GM12891 (cell line): ENCODE measurements around the gene FIZ1.

ENCODE experiments used
- POLR2A ChIP-seq: IDR thresholded peaks from 2 replicates; pipeline ENCODE4 v1.6.1; 2011; ENCODE audit warnings: low read depth, low read length, control low read depth
- POLR2AphosphoS5 ChIP-seq: IDR thresholded peaks from 2 replicates; pipeline ENCODE4 v1.6.1; 2011; ENCODE audit warnings: low read depth, low read length, control low read depth
- SPI1 ChIP-seq: IDR thresholded peaks from 2 replicates; pipeline ENCODE4 v1.6.1; 2011; ENCODE audit warnings: low read depth, low read length, control low read depth

DNA sequence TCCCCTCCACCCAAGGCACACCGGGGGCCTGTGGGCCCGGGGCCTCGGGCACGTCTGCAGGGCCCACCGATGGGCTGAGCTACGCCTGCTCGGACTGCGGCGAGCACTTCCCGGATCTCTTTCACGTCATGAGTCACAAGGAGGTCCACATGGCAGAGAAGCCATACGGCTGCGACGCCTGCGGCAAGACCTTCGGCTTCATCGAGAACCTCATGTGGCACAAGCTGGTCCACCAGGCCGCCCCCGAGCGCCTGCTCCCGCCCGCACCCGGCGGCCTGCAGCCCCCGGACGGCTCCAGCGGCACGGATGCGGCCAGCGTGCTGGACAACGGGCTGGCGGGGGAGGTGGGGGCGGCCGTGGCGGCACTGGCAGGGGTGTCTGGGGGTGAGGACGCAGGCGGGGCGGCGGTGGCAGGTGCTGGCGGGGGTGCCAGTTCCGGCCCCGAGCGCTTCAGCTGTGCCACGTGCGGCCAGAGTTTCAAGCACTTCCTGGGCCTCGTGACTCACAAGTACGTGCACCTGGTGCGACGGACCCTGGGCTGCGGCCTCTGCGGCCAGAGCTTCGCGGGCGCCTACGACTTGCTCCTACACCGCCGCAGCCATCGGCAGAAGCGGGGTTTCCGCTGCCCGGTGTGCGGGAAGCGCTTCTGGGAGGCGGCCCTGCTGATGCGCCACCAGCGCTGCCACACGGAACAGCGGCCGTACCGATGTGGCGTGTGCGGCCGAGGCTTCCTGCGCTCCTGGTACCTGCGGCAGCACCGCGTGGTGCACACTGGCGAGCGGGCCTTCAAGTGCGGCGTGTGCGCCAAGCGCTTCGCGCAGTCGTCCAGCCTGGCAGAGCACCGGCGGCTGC, 16.5 kb upstream of the FIZ1 start:
- no peak for TF ChIP-seq POLR2AphosphoS5
- no peak for TF ChIP-seq POLR2A
- no peak for TF ChIP-seq SPI1
